PC-3 (cell line): Measurements from ENCODE around the gene OR2T5.
"Not testable (repeated sequence)": the region's sequence is repeated elsewhere in the genome, so short reads cannot be mapped to it uniquely, and the experiment has no call there.

Experiments
- EZH2 ChIP-seq: fragments of 300-600 bp; sonication (generic); IDR thresholded peaks from one replicate; pipeline ENCODE4 v1.6.1; 2017; ENCODE audit warnings: antibody characterized with exemption, mild to moderate bottlenecking, low read length; ENCODE audit not compliant: unreplicated experiment
- EZH2phosphoT487 ChIP-seq: fragments of 300-600 bp; sonication (generic); IDR thresholded peaks from 2 replicates; pipeline ENCODE4 v1.6.1; 2018; ENCODE audit warnings: mild to moderate bottlenecking, antibody characterized with exemption, low read length, borderline replicate concordance
- TF ChIP-seq, protein P1 (sequence below): fragments of 300-600 bp; sonication (generic); conservative IDR thresholded peaks from 2 replicates; pipeline ENCODE4 v1.5.1; 2017; ENCODE audit warnings: antibody characterized with exemption, low read depth, mild to moderate bottlenecking, low read length

DNA sequence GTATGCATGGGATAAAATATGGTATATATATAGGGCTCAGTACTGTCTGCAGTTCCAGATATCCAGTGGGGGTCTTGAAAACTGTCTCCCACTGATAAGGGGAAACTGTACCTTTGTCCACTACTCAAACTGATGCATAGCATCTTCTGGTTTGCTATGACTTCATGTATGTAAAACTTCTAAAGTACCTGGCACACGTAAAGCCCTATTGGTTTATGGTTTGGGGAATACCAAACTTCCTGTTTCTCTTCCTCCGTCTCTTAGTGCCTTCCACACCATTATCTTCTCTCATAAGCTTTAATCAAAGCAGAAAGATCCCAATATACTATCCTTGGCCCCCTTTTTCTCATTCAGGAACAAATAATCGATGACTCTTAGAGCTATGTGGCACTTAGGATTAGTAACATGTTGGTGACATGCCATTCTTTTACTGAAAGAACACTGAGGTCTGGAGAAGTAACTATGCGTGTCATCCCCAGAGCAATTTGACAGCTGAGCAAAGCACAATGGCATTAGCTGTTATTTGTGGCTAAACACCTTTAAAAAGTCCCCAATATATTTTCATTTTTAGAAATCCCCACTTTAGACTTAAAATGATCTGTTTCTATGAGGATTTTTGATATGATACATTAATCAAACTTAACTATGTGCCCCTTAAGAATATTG is 39.8 kb upstream of the OR2T5 start:
- TF ChIP-seq, protein P1, sequence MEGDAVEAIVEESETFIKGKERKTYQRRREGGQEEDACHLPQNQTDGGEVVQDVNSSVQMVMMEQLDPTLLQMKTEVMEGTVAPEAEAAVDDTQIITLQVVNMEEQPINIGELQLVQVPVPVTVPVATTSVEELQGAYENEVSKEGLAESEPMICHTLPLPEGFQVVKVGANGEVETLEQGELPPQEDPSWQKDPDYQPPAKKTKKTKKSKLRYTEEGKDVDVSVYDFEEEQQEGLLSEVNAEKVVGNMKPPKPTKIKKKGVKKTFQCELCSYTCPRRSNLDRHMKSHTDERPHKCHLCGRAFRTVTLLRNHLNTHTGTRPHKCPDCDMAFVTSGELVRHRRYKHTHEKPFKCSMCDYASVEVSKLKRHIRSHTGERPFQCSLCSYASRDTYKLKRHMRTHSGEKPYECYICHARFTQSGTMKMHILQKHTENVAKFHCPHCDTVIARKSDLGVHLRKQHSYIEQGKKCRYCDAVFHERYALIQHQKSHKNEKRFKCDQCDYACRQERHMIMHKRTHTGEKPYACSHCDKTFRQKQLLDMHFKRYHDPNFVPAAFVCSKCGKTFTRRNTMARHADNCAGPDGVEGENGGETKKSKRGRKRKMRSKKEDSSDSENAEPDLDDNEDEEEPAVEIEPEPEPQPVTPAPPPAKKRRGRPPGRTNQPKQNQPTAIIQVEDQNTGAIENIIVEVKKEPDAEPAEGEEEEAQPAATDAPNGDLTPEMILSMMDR: not testable (repeated sequence)
- not testable (repeated sequence) for TF ChIP-seq EZH2, EZH2phosphoT487
